Measurements from ENCODE around the gene PTEN.
"Not testable (repeated sequence)": the region's sequence is repeated elsewhere in the genome, so short reads cannot be mapped to it uniquely, and the experiment has no call there.

The PTEN gene

DNA sequence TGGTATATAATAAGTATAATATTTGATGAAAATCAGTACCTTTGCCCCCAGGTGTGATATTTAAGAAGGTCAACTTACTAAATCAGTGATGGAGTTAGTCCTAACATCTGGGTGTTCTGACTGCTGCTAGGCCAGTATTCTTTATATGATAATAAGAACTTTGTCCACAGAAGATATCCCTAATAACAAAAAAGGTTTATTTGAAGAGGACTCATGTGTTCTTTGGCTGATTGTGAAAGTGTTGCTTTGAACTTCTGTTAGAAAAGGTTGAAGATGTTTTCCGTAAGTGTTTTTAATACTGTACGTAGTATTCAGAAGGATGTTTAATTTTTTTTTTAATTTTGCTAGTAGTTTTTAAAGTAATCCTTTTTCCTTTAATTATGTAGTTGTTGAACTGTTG lies 10.2 kb downstream of the PTEN start:
- DNase-seq = no peak

DNA sequence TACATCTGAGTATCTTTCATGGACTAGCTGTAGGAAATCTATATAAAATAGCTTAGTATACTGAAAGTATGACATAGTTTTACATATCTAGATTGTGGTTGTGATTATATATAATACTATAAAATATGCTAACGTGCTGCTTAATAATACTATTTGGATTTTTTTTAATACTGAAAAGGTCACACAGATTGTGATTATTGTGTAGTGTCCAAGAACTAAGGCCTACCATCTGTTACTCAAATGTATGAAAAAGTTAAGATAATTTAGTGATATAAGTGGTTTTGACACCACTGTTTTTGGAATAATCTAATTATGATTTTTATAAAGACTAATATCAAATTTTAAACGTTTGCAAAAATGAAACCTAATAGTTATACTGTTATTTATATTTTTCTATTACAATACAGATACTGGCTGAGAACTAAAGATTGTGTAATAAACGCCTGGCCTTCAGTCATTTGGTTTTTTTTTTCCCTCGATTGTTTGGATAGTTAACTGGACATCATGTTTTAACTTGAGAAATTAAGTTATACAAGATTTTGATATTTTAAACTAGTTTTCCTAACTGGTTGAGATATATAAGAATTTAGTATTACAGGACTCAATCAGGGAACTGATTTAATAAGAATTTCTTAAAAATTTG lies 12.6 kb downstream of the PTEN start:
- no peak for DNase-seq

DNA sequence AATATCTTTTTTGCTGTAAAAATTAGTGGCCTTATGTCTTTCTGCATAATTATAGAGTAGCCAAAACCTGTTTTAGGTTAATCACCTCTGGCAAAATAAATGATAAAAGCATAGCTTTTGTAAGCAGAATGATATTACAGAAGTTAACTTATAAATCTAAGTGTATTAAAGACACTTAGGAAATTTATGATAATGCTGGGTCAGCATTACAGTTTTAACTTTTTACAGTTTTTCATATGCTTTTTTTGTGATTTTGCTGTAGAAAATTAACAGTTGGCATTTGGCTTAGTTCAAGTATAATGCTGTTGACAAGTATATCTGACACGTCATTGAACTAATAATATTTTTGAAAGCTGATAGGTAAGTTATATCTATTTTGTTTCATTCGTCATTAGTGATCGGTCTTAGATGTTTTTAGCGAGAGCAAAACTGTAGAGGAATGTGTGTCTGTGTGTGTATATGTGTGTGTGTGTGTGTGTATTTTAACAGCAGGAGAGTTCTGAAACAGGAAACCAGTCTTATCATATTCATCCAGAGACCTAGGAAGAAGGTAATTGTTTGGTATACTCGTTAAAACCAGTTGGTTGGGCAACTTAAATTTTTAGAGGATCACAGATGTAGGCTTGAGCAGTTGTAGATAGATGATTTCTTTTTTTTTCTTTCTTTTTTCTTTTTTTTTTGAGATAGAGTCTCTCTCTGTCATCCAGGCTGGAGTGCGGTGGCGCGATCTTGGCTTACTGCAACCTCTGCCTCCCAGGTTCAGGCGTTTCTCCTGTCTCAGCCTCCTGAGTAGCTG lies 15.4 kb downstream of the PTEN start:
- DNase-seq = no peak

DNA sequence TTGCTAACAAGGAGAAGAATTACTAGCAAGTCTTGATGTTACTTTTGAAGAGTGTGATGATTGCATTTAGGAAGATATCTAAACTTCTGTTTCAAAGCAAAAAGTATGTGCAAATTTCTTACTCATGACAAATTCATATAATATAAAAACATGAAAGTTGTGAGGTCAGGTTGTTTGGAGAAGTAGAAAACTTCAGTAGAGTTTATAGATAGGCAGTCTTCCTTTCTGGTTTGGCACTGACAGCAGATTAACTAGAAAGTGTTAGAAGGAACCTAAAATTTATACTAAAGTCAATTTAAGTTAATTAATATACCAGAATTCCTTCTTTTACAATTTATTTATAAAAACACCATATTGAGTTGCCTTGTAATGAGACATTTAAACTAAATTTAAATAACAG lies 16.9 kb downstream of the PTEN start:
- DNase-seq = no peak

DNA sequence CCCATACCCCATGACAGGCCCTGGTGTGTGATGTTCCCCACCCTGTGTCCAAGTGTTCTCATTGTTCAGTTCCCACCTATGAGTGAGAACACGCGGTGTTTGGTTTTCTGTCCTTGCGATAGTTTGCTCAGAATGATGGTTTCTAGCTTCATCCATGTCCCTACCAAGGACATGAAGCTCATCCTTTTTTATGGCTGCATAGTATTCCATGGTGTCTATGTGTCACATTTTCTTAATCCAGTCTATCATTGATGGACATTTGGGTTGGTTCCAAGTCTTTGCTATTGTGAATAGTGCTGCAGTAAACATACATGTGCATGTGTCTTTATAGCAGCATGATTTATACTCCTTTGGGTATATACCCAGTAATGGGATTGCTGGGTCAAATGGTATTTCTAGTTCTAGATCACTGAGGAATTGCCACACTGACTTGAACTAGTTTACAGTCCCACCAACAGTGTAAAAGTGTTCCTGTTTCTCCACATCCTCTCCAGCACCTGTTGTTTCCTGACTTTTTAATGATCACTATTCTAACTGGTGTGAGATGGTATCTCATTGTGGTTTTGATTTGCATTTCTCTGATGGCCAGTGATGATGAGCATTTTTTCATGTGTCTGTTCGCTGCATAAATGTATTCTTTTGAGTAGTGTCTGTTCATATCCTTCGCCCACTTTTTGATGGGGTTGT lies 18.1 kb downstream of the PTEN start:
- DNase-seq = not testable (repeated sequence)

DNA sequence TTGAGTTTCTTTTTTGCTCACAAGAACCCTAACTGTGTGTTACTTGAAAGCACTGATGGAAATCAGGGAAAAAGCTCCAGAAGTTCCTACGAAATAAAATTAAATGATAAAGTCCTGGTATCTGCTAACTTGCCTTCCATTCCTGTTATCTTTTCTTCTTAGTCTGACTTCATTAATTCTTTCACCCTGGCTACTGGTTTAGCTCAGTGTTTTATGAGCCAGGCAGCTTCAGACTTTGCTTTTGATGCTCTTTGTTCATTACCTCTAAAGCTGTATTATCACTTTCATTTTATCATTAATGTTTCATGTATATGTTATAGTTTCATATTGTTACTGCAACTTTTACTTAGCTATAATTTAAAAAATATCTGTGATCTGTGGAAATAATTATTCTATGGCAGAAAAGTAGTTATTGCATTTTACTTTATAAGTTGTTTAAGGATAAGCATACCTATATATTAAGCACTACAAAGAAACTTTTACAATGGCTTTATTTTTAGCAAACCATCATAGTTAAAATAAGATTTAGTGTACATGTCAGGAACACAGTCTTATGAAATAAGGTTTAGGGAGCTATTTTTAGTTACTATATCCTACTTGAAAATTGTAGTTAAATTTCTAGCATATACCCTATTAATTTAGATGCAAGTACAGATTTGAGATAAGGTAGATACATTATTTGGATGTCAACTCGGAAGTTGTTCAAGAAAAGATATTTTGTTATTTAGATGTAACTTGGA lies 19.3 kb downstream of the PTEN start:
- DNase-seq = no peak

DNA sequence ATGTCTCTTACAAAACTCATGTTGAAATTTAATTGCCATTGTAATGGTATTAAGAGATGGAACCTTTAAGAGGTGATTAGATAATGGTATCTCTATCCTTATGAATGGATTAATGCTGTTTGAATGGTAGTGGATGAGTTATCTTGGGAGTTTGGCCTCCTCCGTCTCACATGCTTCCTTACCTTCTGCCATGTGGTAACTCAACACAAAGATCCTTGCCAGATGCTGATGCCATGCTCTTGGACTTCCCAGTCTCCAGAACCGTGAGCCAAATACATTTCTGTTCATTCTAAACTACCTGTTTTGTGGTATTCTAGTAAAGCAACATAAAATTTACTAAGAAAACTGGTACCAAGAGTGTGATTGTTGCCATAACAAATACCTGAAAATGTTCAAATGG lies 23.2 kb downstream of the PTEN start:
- DNase-seq = no peak

DNA sequence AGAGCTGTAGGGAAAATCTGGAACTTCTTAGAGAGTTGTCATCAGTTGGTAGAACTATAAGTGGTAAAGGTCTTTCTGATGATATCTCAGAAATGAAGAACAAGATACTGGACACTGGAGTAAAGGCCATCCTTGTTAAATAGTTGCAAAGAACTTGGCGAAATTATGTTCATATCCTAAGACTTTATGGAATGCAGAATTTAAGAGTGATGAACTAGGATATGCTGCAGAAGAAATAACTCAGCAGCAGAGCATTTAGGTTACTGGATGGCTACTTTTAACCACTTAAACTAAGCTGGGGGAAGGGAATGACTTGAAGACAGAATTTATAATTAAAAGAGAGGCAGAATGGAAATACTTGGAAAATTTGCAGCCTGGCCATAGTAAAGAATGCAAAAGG lies 23.7 kb downstream of the PTEN start:
- no peak for DNase-seq

DNA sequence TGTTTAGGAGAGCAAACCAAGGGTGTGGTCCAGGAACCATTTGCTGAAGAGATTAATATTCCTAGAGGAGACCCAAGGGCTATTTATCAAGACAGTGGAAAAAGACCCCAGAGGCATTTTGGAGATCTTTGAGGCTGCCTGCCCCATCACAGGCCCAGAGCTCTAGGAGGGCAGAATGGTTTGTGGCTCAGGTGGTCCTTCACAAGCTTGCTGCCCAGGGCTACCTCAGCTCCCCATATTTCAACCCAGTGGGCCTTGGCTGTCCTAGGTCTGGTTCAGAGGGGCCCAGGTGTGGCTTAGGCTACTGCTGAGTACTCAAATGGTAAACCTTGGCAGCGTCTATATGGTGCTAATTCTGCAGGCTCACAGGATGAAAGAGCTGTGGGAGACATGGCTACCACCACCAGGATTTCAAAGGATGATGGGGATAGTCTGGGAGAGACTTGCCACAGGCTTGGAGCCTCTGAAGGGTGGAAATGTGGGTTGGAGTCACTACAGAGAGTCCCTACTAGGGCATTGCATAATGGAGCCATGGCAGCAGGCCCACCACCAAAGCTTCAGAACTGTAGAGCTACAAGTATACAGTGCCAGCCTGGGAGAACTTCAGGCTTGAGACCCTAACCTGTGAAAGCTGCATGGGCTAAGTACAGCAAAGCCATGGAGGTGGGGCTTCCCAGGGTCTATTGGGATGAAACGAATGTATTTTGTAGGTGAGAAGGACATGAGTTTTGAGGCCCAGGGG lies 24.3 kb downstream of the PTEN start:
- DNase-seq = no peak

DNA sequence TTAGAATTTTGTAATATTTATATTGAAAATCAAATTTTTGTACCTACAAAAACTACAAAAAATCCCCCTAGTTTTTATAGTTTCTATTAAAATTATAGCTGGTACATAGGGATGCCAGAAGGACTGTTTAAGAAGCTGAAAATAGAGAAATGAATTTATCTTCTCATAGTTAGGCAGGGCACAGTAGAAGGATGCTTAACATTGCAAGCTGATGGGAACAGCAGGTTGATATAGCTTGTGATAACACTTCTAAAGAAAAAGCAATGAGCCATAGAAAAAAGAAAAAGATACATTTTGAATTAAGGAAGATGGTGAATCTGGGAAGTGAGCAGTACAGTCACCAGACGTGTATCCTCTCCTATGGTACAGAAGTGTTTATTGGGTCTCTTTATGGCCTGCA lies 32.0 kb downstream of the PTEN start:
- DNase-seq = no peak

DNA sequence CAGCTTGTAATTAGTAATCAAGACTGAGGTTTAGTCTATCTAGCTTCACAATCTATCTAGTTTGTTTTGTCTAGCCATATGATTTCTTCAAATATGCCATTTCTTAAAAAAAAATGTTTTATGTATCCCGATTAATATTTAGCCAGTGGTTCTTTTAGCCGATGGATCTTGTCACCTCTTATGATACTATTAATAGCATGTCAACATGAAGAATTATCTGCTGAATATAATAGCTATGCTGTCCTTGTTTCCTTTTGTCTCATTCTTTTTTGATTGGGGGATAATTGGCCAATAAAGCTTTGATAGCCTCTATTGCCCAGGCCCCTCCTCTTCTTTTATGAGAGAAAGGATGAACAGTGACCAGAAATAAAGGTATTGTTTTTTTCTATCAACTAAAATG lies 32.8 kb downstream of the PTEN start:
- DNase-seq = no peak

DNA sequence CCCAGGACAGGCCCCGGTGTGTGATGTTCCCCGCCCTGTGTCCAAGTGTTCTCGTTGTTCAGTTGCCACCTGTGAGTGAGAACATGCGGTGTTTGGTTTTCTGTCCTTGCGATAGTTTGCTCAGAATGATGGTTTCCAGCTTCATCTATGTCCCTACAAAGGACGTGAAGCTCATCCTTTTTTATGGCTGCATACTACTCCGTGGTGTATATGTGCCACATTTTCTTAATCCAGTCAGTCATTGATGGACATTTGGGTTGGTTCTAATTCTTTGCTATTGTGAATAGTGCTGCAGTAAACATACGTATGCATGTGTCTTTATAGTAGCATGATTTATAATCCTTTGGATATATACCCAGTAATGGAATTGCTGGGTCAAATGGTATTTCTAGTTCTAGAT lies 34.5 kb downstream of the PTEN start:
- DNase-seq = not testable (repeated sequence)

DNA sequence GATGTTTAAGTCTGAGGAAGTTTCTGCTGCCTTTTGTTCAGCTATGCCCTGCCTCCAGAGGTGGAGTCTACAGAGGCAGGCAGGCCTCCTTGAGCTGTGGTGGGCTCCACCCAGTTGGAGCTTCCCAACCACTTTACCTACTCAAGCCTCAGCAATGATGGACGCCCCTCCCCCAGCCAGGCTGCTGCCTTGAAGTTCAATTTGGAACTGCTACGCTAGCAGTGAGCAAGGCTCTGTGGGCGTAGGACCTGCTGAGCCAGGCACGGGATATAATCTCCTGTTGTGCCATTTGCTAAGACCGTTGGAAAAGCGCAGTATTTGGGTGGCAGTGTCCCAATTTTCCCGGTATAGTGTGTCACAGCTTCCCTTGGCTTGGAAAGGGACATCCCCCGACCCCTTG lies 40.0 kb downstream of the PTEN start:
- not testable (repeated sequence) for DNase-seq

DNA sequence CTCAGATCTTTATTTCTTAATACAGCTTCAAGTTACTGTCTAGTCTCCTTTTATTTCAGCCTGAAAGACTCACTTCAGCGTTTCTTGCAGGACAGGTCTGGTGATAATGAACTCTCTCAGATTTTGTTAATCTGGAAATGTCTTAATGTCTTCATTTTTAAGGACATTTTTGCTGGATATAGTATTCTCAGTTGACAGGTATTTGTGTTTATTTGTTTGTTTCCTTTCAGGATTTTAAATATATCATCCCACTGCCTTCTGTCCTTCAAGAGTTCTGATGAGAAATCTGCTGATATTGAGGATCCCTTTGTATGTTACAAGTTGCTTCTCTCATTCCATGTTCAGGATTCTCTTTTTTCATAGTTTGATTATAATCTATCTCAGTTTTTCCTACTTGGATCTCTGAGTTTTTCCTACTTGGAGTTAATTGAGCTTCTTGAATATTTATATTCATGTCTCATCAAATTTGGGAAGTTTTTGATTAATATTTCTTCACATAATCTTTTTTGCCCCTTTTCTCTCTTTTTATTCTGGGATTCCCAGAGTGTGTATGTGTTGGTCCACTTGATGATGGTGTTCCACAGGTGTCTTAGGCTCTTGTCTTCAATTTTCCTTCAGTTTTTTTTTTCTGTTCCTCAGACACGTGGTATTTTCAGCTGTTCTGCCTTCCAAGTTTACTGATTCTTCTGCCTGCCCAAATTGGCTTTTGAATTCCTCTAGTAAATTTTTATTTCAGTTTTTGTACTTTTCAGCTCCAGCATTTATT lies 49.9 kb downstream of the PTEN start:
- DNase-seq = no peak

DNA sequence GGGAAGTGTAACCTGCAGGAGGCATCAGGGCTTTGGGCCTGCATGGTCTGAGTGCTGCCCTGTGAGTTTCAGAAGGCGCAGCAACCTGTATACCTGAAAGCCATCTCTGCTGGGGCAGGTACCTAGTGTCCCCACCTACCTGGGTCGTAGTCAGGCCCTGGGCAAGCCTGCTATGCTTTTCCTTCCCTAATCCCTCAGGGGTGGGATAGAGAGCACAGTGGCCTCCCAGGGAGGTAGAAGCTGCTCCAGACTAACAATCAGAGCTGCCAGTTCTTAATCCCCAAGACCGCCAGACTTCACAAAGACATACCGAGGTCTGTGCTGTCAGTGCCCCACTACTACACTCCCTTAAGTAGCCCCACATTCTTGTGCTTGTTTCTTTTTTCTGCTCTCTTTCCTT lies 52.0 kb downstream of the PTEN start:
- DNase-seq = no peak

DNA sequence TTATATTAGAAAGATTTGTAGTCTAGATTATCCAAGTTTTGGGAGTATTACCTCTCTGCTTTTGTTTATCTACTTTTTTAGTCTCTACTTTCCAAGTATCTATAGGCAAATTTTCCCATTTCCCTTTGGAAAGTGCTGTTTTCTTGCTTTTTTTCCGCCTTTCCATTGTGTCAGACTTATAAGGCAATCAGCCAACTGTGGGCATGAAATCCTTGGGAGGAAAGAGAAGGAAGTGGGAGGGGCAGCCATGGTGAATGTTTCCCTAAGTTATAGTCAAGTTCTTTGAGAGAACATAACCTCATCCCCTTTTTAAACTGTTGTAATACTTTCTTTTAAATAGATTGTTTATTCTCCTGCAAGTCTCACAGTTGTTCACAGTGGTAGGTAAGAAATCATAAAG lies 52.6 kb downstream of the PTEN start:
- DNase-seq = no peak

DNA sequence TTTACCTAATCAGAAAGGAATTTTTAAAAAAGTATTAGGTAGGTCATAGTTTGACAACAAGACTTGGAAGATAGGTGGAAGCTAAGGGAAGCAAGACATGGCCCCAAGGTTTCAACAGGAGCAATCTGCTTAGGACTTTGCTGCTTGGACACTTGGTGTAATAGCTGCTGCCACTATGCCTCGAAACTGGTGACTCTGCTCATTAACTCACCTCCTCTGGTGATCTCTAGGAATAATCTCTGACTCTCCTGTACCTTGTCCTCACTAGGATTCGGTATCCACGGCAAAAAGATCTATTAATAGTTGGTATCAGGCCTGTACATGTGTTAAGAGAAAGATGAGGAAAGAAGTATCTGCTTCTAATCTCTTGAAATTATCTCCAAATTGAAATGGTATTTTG lies 53.1 kb downstream of the PTEN start:
- no peak for DNase-seq

DNA sequence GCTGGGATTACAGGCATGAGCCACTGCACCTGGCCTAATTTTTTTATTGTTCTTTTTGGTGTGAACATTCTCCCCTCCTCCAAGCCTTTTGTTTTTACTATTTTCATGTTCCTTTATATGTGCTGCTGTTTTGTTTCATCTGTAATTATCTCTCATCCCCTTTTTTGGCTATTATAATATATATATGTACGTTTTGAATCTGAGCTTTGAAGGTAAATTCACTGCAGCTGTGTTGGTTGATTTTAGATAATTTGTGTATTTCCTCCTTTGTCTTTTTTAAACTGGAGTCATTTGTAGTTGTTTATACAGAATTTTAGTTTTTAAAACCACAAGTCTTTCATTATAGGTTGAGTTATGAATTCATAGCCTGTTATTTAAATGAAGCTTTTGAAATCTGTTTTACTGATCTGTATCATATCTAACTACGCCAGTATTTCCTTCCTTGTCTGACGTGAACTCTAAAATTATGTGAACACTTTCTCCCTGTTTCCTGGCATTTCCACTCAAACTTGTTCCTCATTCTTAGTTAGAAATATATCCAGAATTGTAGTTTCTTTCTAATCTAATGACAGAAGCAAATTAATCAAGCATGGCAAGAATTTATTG lies 54.9 kb downstream of the PTEN start:
- DNase-seq = no peak

DNA sequence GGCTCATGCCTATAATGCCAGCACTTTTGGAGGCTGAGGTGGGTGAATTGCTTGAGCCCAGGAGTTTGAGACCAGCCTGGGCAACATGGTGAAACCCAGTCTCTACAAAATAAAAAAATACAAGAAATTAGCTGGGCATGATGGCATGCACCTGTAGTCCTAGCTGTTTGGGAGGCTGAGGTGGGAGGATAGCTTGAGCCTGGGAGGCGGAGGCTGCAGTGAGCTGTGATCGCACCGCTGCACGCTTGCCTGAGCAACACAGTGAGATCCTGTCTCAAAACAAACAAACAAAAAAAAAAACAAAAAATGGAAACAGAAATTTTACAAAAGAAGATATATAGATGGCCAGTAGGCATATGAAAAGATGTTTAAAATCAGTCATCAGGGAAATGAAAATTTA lies 57.1 kb downstream of the PTEN start:
- no peak for DNase-seq

DNA sequence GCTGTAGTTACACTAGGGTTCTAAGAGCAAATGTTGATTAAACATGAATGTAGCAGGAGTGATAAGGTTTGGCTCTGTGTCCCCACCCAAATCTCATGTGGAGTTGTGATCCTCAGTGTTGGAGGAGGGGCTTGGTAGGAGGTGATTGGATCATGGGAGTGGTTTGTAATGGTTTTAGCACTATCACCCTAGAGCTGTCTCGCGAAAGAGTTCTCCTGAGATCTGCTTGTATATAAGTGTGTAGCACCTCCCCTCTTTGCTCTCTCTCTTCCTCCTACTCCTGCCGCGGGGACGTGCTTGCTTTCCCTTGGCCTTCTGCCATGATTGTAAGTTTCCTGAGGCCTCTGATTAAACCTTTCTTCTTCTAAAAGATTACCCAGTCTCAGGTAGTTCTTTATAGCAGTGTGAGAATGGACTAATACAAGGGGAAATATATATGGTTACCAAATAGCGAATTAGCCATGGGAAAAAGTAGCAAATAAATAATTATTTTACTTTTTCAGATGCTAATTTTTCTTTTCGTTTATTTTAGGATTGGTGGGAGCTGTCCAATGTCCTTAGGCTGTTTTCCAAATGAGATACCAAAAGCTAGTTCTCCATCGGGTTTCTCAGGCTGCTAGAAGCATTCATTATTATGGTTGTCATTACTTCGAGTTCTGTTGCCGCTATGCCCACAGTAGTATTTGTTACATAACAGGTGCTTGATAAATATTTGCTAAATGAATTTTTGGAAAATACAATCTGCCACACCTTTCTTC lies 58.7 kb downstream of the PTEN start:
- DNase-seq = no peak

DNA sequence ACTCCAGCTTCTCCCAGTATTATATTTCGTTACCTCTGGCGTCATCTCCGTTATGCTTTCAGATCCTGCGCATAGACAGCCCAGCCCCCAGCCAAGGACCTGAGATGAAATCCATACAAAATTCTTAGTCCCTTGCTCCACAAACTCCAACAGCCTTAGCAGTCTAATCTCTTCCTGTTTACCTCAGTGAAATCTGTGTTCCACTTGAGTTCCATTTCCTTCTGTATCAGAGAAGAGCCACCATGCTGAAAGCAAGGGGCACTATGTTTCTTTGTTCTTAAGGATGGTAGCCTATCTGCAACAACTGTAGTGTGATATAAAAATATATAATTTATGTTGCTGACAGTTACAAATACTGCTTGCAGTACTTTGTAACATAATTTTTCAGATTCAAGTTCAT lies 59.8 kb downstream of the PTEN start:
- DNase-seq = no peak
